Cerebellar nuclear complex (tissue), 1 donor: Measurements from ENCODE around the gene ZNF579.

Experiments used
- DNase-seq, 2 experiments: peaks; one replicate each; lab custom pipeline; 2025; lab: John Stamatoyannopoulos, UW

ZNF579 gene

GRCh38 chr19:55611983-55612645 is 31.5 kb upstream of the ZNF579 start:
- no peak for DNase-seq

- DNase-seq, result no peak
Measured at GRCh38 chr19:55611300-55611982, 30.8 kb upstream of the ZNF579 start.

- DNase-seq, result no peak
Measured at GRCh38 chr19:55609326-55609725, 28.7 kb upstream of the ZNF579 start.

GRCh38 chr19:55606817-55607216 is 26.2 kb upstream of the ZNF579 start:
- DNase-seq, result no peak

GRCh38 chr19:55606471-55606787 is 25.8 kb upstream of the ZNF579 start:
- no peak for DNase-seq

- DNase-seq, result peak in 1 of 2 experiments; percentile 26
Measured at GRCh38 chr19:55605637-55606470, 25.2 kb upstream of the ZNF579 start, which contains the start of gene ZNF865. ZNF865 (plus strand) TSS chr19:55605647; CDS start chr19:55613619, 7,972 bp downstream.

- peak in 1 of 2 experiments; percentile 50 for DNase-seq
Measured at GRCh38 chr19:55605207-55605636, 24.6 kb upstream of the ZNF579 start.

GRCh38 chr19:55603581-55604292 is 23.1 kb upstream of the ZNF579 start:
- no peak for DNase-seq

- no peak for DNase-seq
Measured at GRCh38 chr19:55603115-55603514, 22.5 kb upstream of the ZNF579 start.

GRCh38 chr19:55602104-55603001 is 21.7 kb upstream of the ZNF579 start:
- no peak for DNase-seq

- no peak for DNase-seq
Measured at GRCh38 chr19:55601084-55601483, 20.4 kb upstream of the ZNF579 start.

- DNase-seq, result no peak
Measured at GRCh38 chr19:55600662-55601028, 20.0 kb upstream of the ZNF579 start.

- DNase-seq, result peak in 1 of 2 experiments; percentile 91
Measured at GRCh38 chr19:55599842-55600661, 19.4 kb upstream of the ZNF579 start, which contains the start of gene ZNF524. ZNF524 (plus strand) TSS chr19:55600288; CDS start chr19:55602113, 1,825 bp downstream.

- peak; percentile 84 to 97 for DNase-seq
Measured at GRCh38 chr19:55599468-55599841, 18.8 kb upstream of the ZNF579 start, which contains the start of gene FIZ1. FIZ1 (minus strand) TSS chr19:55599517; CDS start chr19:55597865, 1,652 bp downstream.

- peak; percentile 78 to 80 for DNase-seq
Measured at GRCh38 chr19:55598719-55599467, 18.2 kb upstream of the ZNF579 start.

- no peak for DNase-seq
Measured at GRCh38 chr19:55598034-55598433, 17.4 kb upstream of the ZNF579 start.

GRCh38 chr19:55597501-55597921 is 16.9 kb upstream of the ZNF579 start:
- DNase-seq, result no peak

- no peak for DNase-seq
Measured at GRCh38 chr19:55596304-55596703, 15.7 kb upstream of the ZNF579 start.

- no peak for DNase-seq
Measured at GRCh38 chr19:55594996-55595545, 14.4 kb upstream of the ZNF579 start.
